ENCODE results near the gene IGSF22. TPM values are rescaled to one million over a fixed set of nuclear protein-coding genes. Genes with fewer than 3 reads are reported as not detected.

Gene IGSF22
- total and polyA plus RNA-seq, 9 of the 15 experiments (the other 6 are each of a cell fraction or from before 2014, with no cell fraction given) = not detected

DNA sequence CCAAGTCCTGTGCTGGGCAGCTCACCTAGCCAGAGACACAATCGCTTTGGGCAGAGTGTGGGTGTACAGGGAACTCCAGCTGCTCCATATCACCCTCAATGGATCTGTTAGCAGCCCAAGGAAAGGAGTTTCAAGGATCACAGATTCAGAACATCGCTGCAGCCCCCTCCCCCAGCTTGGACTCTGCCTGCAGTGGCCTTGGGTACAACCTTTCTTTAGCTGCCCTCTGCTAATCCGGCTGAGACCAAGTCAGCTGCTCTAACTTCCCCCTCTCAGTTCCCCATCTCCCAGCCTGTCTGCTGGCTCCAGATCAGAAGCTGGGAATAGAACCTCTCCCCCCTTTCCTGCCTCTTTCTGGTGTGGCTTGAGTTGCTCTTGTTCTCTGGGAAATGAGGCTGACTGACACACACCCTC lies 26.1 kb downstream of the IGSF22 start (continued):
- TF ChIP-seq, protein P1, sequence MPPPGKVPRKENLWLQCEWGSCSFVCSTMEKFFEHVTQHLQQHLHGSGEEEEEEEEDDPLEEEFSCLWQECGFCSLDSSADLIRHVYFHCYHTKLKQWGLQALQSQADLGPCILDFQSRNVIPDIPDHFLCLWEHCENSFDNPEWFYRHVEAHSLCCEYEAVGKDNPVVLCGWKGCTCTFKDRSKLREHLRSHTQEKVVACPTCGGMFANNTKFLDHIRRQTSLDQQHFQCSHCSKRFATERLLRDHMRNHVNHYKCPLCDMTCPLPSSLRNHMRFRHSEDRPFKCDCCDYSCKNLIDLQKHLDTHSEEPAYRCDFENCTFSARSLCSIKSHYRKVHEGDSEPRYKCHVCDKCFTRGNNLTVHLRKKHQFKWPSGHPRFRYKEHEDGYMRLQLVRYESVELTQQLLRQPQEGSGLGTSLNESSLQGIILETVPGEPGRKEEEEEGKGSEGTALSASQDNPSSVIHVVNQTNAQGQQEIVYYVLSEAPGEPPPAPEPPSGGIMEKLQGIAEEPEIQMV (tag; conservative IDR thresholded peaks at IDR 0.05; ENCODE audit: low read depth) = no peak
- TF ChIP-seq TFAM (CRISPR knock-in tag; conservative IDR thresholded peaks at IDR 0.05) (no peak), FOXP1 (CRISPR knock-in tag; IDR thresholded peaks at IDR 0.05) (no peak), BDP1 (IDR thresholded peaks at IDR 0.05; ENCODE audit: insufficient read depth, insufficient read length) (no peak), ATF7 (IDR thresholded peaks at IDR 0.05) (no peak)

DNA sequence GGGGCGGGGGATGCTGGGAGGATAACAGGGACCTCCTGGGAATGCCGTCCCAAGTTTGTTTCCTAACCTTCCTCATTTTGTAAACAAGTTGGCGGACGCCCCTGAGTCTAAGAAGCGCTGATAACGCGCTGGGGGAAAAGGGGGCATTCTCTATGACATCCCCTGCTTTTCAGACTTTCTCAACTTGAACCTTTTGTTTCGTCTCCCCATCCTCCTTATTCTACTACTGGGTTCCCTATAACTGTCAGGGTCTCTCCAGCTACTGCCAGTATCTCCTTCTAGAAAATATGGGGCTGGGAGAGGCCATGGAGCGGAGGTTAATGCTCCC lies 26.8 kb downstream of the IGSF22 start:
- Histone ChIP-seq H3K9ac (ENCODE audit: insufficient read depth in 1 of 2, low read depth in 2 of 2, low read length in 2 of 2) (peak overlapping the region; percentile 26 to 88; a peak in 3 of 4 replicates), H3K4me1 (replicated peaks in 1 of 2; ENCODE audit: control insufficient read depth in 2 of 2, insufficient read depth in 2 of 2, low read length in 2 of 2) (peaks cover 9 to 15% of the 10 kb centered on the region in 2 experiments; a peak in 4 of 5 replicates), H4K20me1 (replicated peaks; ENCODE audit: control insufficient read depth, insufficient read depth, low read length) (no peaks in the 10 kb centered on the region; the same call in 1 of the 2 replicates), H3K9me1 (ENCODE audit: control insufficient read depth, insufficient read depth, low read length) (no peaks in the 10 kb centered on the region), H3K27me3 (ENCODE audit: control insufficient read depth in 2 of 2, insufficient read depth in 2 of 2, low read length in 2 of 2) (peaks cover 0 to 15% of the 10 kb centered on the region in 2 experiments; a peak in 2 of 5 replicates), H2AFZ (ENCODE audit: low read depth, low read length) (peak overlapping the region; percentile 79), H3K4me3 (peak overlapping the region; percentile 63), H3K4me2 (ENCODE audit: insufficient read depth, low read length) (peak overlapping the region; percentile 64), H3K36me3 (ENCODE audit: control insufficient read depth, insufficient read depth, low read length) (no peaks in the 10 kb centered on the region), H3K27ac (ENCODE audit: extremely low read depth, low read depth, low read length) (no peak overlapping the region), H3K9me3 (replicated peaks; ENCODE audit: control insufficient read depth, insufficient read depth, low read depth, low read length) (no peaks in the 10 kb centered on the region), H3K79me2 (ENCODE audit: control insufficient read depth, insufficient read depth, low read length) (no peaks in the 10 kb centered on the region)
- FAIRE-seq (no peak), DNase-seq (ENCODE audit: extremely low read depth in 1 of 4, low spot score in 3 of 4) (no peak), ATAC-seq (no peak)
- WGBS (ENCODE audit: insufficient coverage, low coverage, missing lambda C conversion rate) = 7% methylated on average over 8 of the region's 9 CpGs
- ChIA-PET POLR2A (interaction anchor here (0.5 kb wide), 1 partner anchor 9 kb away, joined by 3 read pairs; no protein-coding TSS in a partner anchor), CTCF (ENCODE audit: low intra/inter-chr PET ratio) (no interaction called here)
- intact Hi-C loops (cut with micrococcal nuclease) (no loop called here), in situ Hi-C loops (cut with MboI) (no loop called here)
- no TSS peak for BruUV-seq (replicated peaks)
- TF ChIP-seq PTBP1 (IDR thresholded peaks at IDR 0.05; ENCODE audit: low read depth, low read length) = no peak
- TF ChIP-seq MAFK (IDR thresholded peaks at IDR 0.05; ENCODE audit: low read length) = no peak
- TF ChIP-seq EP300 (IDR thresholded peaks at IDR 0.05; ENCODE audit: low read length) = no peak
- TF ChIP-seq, protein P2, sequence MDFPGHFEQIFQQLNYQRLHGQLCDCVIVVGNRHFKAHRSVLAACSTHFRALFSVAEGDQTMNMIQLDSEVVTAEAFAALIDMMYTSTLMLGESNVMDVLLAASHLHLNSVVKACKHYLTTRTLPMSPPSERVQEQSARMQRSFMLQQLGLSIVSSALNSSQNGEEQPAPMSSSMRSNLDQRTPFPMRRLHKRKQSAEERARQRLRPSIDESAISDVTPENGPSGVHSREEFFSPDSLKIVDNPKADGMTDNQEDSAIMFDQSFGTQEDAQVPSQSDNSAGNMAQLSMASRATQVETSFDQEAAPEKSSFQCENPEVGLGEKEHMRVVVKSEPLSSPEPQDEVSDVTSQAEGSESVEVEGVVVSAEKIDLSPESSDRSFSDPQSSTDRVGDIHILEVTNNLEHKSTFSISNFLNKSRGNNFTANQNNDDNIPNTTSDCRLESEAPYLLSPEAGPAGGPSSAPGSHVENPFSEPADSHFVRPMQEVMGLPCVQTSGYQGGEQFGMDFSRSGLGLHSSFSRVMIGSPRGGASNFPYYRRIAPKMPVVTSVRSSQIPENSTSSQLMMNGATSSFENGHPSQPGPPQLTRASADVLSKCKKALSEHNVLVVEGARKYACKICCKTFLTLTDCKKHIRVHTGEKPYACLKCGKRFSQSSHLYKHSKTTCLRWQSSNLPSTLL (IDR thresholded peaks at IDR 0.05) = 0 out of 2 replicates have a peak, but pooled peaks have one; percentile 75
- TF ChIP-seq RBM15 (IDR thresholded peaks at IDR 0.05; ENCODE audit: insufficient read depth, low read length) = no peak
- no peak for TF ChIP-seq KLF16 (IDR thresholded peaks at IDR 0.05)
- no peak for TF ChIP-seq POLR3G (IDR thresholded peaks at IDR 0.05; ENCODE audit: extremely low read depth, insufficient read length, insufficient replicate concordance)
- TF ChIP-seq, protein P3, sequence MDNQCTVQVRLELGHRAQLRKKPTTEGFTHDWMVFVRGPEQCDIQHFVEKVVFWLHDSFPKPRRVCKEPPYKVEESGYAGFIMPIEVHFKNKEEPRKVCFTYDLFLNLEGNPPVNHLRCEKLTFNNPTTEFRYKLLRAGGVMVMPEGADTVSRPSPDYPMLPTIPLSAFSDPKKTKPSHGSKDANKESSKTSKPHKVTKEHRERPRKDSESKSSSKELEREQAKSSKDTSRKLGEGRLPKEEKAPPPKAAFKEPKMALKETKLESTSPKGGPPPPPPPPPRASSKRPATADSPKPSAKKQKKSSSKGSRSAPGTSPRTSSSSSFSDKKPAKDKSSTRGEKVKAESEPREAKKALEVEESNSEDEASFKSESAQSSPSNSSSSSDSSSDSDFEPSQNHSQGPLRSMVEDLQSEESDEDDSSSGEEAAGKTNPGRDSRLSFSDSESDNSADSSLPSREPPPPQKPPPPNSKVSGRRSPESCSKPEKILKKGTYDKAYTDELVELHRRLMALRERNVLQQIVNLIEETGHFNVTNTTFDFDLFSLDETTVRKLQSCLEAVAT (IDR thresholded peaks at IDR 0.05) = no peak
- TF ChIP-seq ETV6 (IDR thresholded peaks at IDR 0.05; ENCODE audit: borderline replicate concordance in 1 of 2, low read depth in 2 of 2, low read length in 1 of 2) = no peak
- TF ChIP-seq ETV6 (CRISPR knock-in tag; IDR thresholded peaks at IDR 0.05; ENCODE audit: borderline replicate concordance) = no peak
- no peak for TF ChIP-seq FIP1L1 (IDR thresholded peaks at IDR 0.05; ENCODE audit: low read depth, low read length, poor library complexity, severe bottlenecking)
- TF ChIP-seq ZNF507 (tag; conservative IDR thresholded peaks at IDR 0.05) = no peak
- TF ChIP-seq ZBTB17 (CRISPR knock-in tag; IDR thresholded peaks at IDR 0.05) = no peak
- no peak for TF ChIP-seq HDAC8 (tag; IDR thresholded peaks at IDR 0.05)

All from K562 (cell line).